GM19099 (cell line): Measurements from ENCODE around the gene LRGUK.

Experiments
- POLR2A ChIP-seq: IDR thresholded peaks from 3 replicates; pipeline ENCODE4 v1.6.1; 2011; ENCODE audit warnings: low read depth; ENCODE audit not compliant: insufficient read length; ENCODE audit errors: extremely low read depth

The LRGUK gene

DNA sequence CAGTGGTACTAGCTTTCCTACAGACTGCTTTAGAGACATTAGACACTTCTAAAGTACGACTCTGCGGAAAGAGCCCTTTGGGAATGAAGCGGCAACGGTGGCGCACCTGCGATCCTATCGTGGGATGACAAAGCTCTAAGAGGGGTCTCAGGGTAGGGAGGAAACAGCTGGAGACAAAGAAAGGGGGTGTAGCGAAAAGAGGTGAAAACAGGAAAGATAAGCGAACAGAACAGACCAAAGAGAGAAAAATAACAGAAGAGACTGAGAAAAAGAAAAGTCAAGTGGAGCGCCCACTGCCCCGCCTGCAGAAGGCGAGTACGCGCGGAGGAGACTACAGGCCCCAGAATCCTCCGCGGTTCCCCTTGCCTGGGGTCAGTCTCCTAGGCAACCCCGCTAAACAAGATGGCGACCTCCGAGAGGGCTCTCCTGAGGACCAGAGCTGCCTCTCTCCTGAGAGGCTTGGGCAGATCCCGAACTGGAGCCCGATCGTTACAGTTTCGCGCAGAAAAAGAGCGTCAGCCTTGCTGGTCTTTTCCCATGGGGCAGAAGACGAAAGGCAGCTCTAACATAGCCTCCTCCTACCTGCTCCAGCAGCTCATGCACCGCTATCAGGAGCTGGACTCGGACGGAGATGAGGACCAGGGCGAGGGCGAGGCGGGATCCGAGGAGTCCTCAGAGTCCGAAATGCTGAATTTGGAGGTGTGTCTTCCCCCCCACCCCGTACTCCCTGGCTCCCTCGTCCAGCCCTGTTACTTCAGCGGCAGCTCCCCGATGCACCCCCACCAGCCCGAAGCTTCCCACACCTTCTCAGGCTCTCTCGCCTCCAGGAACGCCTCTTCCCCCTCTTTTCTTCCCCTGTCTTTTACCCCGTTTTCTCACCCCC is at the start of gene LRGUK:
TSS of gene LRGUK (plus strand) at position 375 of the 883 bp plus-strand sequence. CDS start at position 403, 28 bp downstream.
- no peak for TF ChIP-seq POLR2A

GRCh38 chr7:134078991-134079390 is 48.1 kb upstream of the LRGUK start:
- no peak for TF ChIP-seq POLR2A

DNA sequence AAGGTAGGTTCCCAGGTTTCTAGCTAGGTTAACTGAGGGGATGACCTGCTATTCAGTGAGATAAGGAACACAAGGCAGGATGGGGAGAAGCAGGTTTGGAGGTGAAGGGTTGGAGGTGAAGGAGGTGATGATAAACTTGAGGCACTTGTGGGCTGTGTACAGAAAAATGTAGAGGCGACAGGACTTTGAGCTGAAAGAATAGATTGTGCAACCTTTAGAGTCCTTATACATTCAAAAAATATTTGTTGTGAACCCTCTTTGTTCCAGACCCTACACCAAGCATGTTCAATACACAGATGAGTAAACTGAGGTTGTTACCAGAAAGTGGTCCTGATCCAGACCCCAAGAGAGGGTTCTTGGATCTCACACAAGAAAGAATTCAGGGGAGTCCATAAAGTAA is 45.4 kb upstream of the LRGUK start:
- TF ChIP-seq POLR2A = no peak

DNA sequence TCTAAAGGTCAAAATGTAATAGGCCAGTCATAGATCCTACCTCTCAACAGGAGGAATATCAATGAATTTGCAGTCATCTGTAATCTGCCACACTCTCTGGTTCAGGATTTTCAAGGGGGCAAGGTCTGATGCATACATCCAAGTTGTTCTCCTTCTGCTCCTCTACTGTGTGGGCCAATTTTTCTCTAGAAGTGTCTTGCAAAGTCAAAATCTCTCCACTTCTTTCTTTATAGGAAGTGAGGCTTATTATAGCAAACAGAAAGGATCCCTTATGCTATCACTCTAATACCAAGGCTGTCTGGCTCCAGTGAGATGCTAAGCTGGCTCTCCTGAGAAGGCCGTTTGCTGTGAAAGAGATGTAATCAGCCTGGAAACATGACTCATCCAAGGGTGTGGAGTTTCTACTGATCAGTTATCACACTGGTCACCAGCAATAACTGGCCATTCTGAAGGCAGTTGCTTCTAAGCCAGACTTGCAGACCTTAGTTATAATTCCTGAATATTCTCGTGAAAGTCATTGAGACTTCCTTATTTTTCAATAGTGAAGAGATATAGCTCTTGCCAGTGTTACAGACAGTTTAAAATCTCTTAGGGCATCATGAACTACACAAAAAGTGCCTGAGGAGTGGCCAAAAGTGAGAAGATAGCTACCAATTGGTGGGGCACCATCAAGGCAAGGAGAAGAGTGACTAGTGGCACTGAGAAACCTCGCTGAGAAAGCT is 43.2 kb upstream of the LRGUK start:
- TF ChIP-seq POLR2A = no peak

DNA sequence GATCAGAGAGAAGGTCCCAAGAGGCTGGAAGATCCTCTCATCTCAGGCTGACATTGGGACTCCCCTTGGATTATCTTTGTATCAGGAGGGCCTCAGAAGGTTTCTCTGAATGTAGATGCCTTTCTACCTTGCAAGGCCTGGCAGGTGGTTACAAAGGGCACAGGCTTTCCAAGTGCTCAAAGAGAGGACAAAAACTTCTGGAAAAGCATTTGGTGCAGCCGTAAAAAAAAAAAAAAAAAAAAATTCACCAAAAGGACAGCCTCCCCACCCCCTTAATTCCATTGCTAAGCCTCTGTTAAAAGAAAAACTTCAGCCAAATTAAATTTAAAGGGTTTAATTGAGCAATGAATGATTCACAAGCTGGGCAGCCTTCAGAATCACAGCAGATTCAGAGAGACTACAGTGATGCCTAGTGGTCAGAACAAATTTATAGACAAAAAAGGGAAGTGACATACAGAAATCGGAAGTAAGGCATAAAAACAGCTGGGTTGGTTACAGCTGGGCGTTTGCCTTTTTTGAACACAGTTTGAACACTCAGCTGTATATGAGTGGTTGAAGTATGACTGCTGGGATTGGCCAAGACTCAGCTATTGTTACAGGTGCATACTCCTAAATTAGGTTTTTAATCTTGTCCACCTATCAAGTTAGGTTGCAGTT is 42.5 kb upstream of the LRGUK start:
- no peak for TF ChIP-seq POLR2A

DNA sequence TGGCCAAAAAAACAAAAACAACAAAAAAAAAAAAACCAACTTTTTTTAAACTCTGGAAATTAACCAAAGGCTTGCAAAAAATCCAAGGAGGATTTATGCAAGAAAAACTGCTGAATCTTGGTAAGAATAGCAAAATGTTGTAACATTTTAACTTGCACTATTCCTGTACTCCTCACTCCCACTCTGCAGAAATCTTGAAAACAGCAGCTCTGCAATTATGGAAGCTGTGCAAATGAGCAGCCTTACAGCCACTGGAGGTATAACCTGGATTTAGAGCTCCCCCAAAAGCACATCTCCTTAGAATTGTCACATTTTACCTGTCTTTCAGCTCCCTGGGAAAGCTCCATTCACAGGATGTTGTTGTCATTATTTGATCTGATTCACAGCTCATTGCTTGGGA is 41.8 kb upstream of the LRGUK start:
- no peak for TF ChIP-seq POLR2A

DNA sequence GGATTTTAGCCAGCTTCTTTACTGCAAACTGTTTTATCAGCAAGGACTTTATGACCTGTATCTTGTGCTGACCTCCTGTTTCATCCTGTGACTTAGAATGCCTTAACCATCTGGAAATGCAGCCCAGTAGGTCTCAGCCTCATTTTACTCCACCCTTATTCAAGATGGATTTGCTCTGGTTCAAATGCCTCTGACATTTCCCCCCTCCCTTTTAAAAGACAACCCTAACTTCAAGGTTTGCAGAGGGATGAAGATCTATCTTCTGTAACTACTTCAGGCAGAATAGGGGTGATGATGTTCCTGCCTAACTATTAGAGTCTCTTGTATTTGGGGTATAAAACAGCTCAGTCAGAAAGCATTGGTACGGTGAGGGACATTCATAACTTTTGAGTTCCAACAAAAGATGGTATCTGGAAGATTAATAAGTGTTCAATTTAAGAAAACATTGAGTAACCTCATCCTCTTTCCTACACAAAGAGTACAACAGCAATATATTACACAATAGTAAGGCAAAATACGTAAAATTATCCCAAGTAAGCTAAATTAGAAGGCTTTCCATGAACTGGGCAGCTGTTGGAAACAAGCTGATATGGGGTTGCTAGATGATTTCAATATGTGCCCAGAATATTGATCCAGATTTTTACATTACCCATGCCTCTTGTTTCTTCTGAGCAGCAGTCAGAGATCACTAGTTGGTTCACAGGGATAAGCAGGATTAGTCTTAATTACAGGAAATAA is 40.0 kb upstream of the LRGUK start:
- TF ChIP-seq POLR2A = no peak

GRCh38 chr7:134088199-134088598 is 38.9 kb upstream of the LRGUK start:
- TF ChIP-seq POLR2A = no peak

- TF ChIP-seq POLR2A = no peak
Measured at GRCh38 chr7:134089446-134089845, 37.7 kb upstream of the LRGUK start.

DNA sequence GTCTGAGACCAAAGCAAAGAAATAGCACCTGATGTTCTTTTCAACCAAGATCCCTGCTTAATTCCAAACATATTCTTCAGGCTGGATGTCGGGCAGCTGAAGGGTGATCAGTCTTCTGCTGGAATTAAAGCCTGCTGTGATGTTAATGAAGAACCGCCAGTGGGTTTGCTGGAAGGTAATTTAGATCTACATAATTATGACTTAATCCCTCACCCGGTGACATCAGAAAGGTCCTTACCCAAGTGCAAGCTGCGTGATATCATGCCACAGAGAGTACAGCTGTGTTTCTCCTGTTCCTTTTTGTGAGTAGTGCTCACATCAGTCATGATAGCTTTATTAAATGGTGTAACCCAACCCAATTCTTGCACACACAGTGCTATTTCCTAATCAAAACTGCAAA is 29.1 kb upstream of the LRGUK start:
- TF ChIP-seq POLR2A = no peak

- no peak for TF ChIP-seq POLR2A
Measured at GRCh38 chr7:134101716-134102115, 25.4 kb upstream of the LRGUK start.

GRCh38 chr7:134104166-134104565 is 23.0 kb upstream of the LRGUK start:
- TF ChIP-seq POLR2A = no peak

DNA sequence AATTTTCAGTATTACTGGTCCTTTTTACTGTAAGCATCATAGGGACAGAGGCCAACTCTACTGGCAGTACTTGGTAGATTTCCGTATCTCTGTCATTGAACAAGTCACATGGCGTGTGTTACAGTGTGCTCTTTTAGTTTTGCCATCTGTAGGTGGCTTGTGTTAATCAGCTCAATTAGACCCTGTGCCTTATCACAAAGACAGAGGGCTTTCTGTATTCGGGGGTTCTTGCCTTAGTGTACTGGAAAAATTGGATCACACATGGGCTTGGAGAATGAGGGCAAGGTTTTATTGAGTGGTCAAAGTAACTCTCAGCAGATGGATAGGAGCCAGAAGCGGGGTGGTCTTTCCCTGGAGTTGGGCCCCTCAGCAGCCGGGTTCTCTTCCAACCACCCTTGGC is 21.3 kb upstream of the LRGUK start:
- TF ChIP-seq POLR2A = no peak

- TF ChIP-seq POLR2A = no peak
Measured at GRCh38 chr7:134108802-134109201, 18.3 kb upstream of the LRGUK start.

DNA sequence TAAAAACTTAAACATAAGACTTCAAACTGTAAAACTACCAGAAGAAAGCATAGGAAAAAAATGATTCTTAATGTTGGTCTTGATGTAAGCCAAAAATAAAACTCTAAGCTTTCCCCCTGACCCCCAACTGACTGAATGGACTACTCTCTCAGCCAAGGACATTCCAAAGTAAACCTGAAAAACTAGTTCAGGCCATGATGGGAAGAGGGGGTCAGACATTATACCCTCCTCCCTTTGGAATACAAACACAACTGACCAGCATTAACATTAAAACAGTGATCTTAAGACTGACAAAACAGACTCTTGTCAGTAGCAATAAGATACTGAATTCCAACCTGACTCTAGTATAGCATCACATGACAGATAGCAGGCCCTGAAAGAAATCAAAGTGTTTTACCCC is 13.5 kb upstream of the LRGUK start:
- no peak for TF ChIP-seq POLR2A
